CD4-positive, alpha-beta T cell treated with Interleukin-6 for 4 hours (primary cell): ENCODE data around the gene ZSWIM8.

Source experiments
- DNase-seq: peaks from one replicate; pipeline ENCODE4 v3.0.0-alpha.2; 2020; ENCODE audit warnings: mixed read lengths

ZSWIM8 gene

DNA sequence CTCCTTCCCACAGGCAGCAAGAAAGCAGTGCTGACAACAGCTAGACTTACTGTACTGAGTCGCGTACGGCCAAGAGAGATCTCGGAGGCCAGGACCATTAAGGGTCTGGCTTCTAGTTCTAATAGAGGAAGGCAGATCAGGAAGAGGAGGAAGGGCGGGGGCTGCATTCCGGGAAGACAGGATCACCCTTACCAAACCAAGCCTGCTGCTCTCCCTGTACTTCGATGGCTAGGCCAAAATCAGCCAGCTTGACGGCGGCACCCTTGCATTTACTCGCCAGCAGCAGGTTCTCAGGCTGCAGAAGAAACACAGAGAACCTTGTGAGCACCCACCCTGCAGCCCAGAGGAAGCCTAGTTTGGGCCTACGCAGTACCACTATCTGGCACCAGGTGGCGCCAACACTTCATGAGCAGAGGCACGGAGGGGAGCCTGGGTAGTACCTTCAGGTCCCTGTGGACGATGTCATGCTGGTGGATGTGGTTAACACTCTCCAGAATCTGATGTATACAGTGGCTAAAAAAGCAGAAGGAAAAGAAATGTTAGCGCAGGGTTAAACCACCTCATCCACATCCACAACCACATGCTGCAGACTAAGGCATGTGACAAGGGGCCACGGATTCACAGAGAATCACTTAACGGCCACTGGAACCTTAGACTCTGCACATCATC, 63.5 kb downstream of the ZSWIM8 start:
- DNase-seq: peak; percentile 92

DNA sequence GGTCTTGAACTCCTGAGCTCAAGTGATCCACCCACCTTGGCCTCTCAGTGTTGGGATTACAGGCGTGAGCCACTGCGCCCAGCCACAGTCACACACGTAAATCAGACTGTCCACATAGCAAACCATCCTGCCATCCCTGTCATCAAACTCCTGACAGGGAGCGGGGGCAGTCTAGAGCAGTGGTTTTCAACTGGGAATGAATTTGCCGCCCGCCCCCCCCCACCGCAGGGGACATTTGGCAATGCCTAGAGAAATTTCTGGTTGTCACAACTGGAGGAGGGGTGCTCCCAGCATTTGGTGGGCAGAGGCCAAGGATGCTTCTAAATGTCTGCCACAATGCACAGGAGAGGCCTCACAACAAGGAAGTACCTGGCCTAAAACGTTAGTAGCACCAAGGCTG, 64.8 kb downstream of the ZSWIM8 start:
- no peak for DNase-seq

- no peak for DNase-seq
Measured at GRCh38 chr10:73850863-73851461, 65.6 kb downstream of the ZSWIM8 start.
